Left forelimb (tissue), 1 donor: ENCODE measurements around the gene REEP3.
A peak's percentile ranks its signal among the peaks of the same experiment; 100 is the strongest.
"Not testable (repeated sequence)": the region's sequence is repeated elsewhere in the genome, so short reads cannot be mapped to it uniquely, and the experiment has no call there.

ENCODE experiments used
- DNase-seq: peaks from one replicate; pipeline ENCODE4 v3.0.0-alpha.2; 2018; ENCODE audit warnings: low spot score

REEP3 gene

GRCh38 chr10:63630085-63630930, 109.1 kb downstream of the REEP3 start:
- DNase-seq, result peak; percentile 97

GRCh38 chr10:63630931-63631680, 109.9 kb downstream of the REEP3 start:
- no peak for DNase-seq

GRCh38 chr10:63631991-63632390, 110.8 kb downstream of the REEP3 start:
- DNase-seq, result no peak

GRCh38 chr10:63633677-63634487, 112.7 kb downstream of the REEP3 start:
- no peak for DNase-seq

- DNase-seq, result no peak
Measured at GRCh38 chr10:63634488-63635065, 113.4 kb downstream of the REEP3 start.

GRCh38 chr10:63636812-63637211, 115.6 kb downstream of the REEP3 start:
- DNase-seq, result no peak

- DNase-seq, result no peak
Measured at GRCh38 chr10:63637901-63638327, 116.7 kb downstream of the REEP3 start.

GRCh38 chr10:63641366-63641765, 120.2 kb downstream of the REEP3 start:
- no peak for DNase-seq

GRCh38 chr10:63641799-63642198, 120.6 kb downstream of the REEP3 start:
- DNase-seq, result no peak

- DNase-seq, result no peak
Measured at GRCh38 chr10:63642808-63643207, 121.6 kb downstream of the REEP3 start.

- DNase-seq, result no peak
Measured at GRCh38 chr10:63644418-63645142, 123.4 kb downstream of the REEP3 start.

- no peak for DNase-seq
Measured at GRCh38 chr10:63645195-63645594, 124.0 kb downstream of the REEP3 start.

- no peak for DNase-seq
Measured at GRCh38 chr10:63646491-63646890, 125.3 kb downstream of the REEP3 start.

- no peak for DNase-seq
Measured at GRCh38 chr10:63651864-63652263, 130.7 kb downstream of the REEP3 start.

GRCh38 chr10:63653747-63654146, 132.5 kb downstream of the REEP3 start:
- DNase-seq, result no peak

GRCh38 chr10:63657761-63658160, 136.6 kb downstream of the REEP3 start:
- DNase-seq, result no peak

- not testable (repeated sequence) for DNase-seq
Measured at GRCh38 chr10:63660941-63661340, 139.7 kb downstream of the REEP3 start.

- no peak for DNase-seq
Measured at GRCh38 chr10:63661347-63661746, 140.1 kb downstream of the REEP3 start.

GRCh38 chr10:63664341-63664885, 143.2 kb downstream of the REEP3 start:
- DNase-seq, result no peak

GRCh38 chr10:63665006-63665580, 143.9 kb downstream of the REEP3 start:
- not testable (repeated sequence) for DNase-seq
